ENCODE results near the gene TBC1D8.

- no peak for TF ChIP-seq POLR2AphosphoS5 (IDR thresholded peaks at IDR 0.05; ENCODE audit: low read depth, low read length)
- no peak for TF ChIP-seq POLR2A (IDR thresholded peaks at IDR 0.05; ENCODE audit: low read depth, low read length)
- TF ChIP-seq TAF1 (IDR thresholded peaks at IDR 0.05; ENCODE audit: borderline replicate concordance, low read depth, low read length), result no peak
Observed at GRCh38 chr2:101064125-101064502, 87.1 kb downstream of the TBC1D8 start.
